Panc1 (cell line): ENCODE measurements around the gene SEZ6L. TPM values are rescaled to one million over a fixed set of nuclear protein-coding genes. Genes with fewer than 3 reads are reported as not detected.

ENCODE experiments used
- ATAC-seq: fragments of 200-7000 bp; cut with Tn5 transposase; 2 replicates; pipeline ENCODE4 v1.9.1; 2020; ENCODE audit warnings: mild to moderate bottlenecking, moderate library complexity
- BruUV-seq: library from RNA; stranded (reverse); fragments of 400-500 nt; replicated peaks from 2 replicates; lab custom pipeline; 2021; lab: Mats Ljungman, UMichigan
- CTCF ChIA-PET: fragments of 300-600 bp; sonication (Branson Sonifier 250); formaldehyde crosslinking; loops from one replicate; lab custom pipeline; 2022; ENCODE audit warnings: antibody characterized with exemption; lab: Charles Lee
- POLR2A ChIA-PET: fragments of 300-600 bp; sonication (Branson Sonifier 250); formaldehyde crosslinking; loops from one replicate; lab custom pipeline; 2022; ENCODE audit warnings: antibody characterized with exemption; lab: Charles Lee
- DNase-seq: peaks from one replicate; pipeline ENCODE4 v3.0.0-alpha.2; 2010; ENCODE audit warnings: low read depth, low spot score
- H3K27ac ChIP-seq: 2 replicates; pipeline ENCODE4 v1.5.1; 2011; ENCODE audit warnings: mild to moderate bottlenecking, low read length, inconsistent platforms
- H3K27me3 ChIP-seq: fragments of 200-500 bp; sonication (Bioruptor generic); 2 replicates; pipeline ENCODE4 v1.6.0; 2014; ENCODE audit warnings: low read length, inconsistent platforms; ENCODE audit not compliant: control insufficient read depth, insufficient read depth
- H3K36me3 ChIP-seq: fragments of 200-500 bp; sonication (Bioruptor generic); 2 replicates; pipeline ENCODE4 v1.5.1; 2014; ENCODE audit warnings: inconsistent platforms, mild to moderate bottlenecking, low read length, moderate library complexity; ENCODE audit not compliant: control insufficient read depth, insufficient read depth
- H3K4me1 ChIP-seq: 2 replicates; pipeline ENCODE4 v1.5.1; 2011; ENCODE audit warnings: inconsistent platforms, mild to moderate bottlenecking, low read length, moderate library complexity; ENCODE audit not compliant: control insufficient read depth, insufficient read depth
- H3K4me3 ChIP-seq, 2 experiments: 2 replicates each; pipeline ENCODE4 v1.5.1; 2011 to 2012; ENCODE audit warnings: low read depth in 2 of 2, low read length in 2 of 2, mild to moderate bottlenecking in 2 of 2, inconsistent platforms in 1 of 2, moderate library complexity in 1 of 2
- H3K9me3 ChIP-seq: fragments of 200-500 bp; sonication (Bioruptor generic); 2 replicates; pipeline ENCODE4 v1.5.1; 2014; ENCODE audit warnings: low read depth, mild to moderate bottlenecking, inconsistent platforms, low read length, moderate library complexity; ENCODE audit not compliant: control insufficient read depth, insufficient read depth
- POLR2AphosphoS5 ChIP-seq: IDR thresholded peaks from 2 replicates; pipeline ENCODE4 v1.6.1; 2012; ENCODE audit warnings: mild to moderate bottlenecking, low read depth, low read length, moderate library complexity
- REST ChIP-seq, 2 experiments: IDR thresholded peaks; 2 replicates each; pipeline ENCODE4 v1.6.1; 2011 to 2012; ENCODE audit warnings: low read depth in 2 of 2, control low read depth in 1 of 2, low read length in 1 of 2, mild to moderate bottlenecking in 1 of 2, moderate library complexity in 1 of 2; ENCODE audit not compliant: insufficient read depth in 1 of 2
- SIN3A ChIP-seq: IDR thresholded peaks from 2 replicates; pipeline ENCODE4 v1.6.1; 2012; ENCODE audit warnings: low read depth, mild to moderate bottlenecking, low read length, moderate library complexity, borderline replicate concordance; ENCODE audit not compliant: insufficient read depth
- TCF7L2 ChIP-seq: IDR thresholded peaks from 2 replicates; pipeline ENCODE4 v1.6.1; 2011; ENCODE audit warnings: mild to moderate bottlenecking, low read depth, low read length, inconsistent platforms
- in situ Hi-C: cut with HindIII; loops from 2 replicates; pipeline ENCODE4 v1.10.0; 2016; ENCODE audit warnings: low sequenced_read_pairs, low pct_unique_long_range_greater_than_20kb
- intact Hi-C: fragments of 100-400 bp; cut with micrococcal nuclease; formaldehyde crosslinking; loops from one replicate; pipeline ENCODE4 v1.10.0; 2022; ENCODE audit not compliant: unreplicated experiment
- total RNA-seq: library from RNA; stranded (reverse); gene quantifications from one replicate; pipeline ENCODE4 v1.2.1, GENCODE V29; 2021; ENCODE audit not compliant: unreplicated experiment
- TF ChIP-seq, protein P1 (sequence below): fragments of 450-650 bp; IDR thresholded peaks from 2 replicates; pipeline ENCODE4 v1.5.1; 2017; ENCODE audit warnings: mild to moderate bottlenecking

The SEZ6L gene
- total RNA-seq, 1 experiment from 2014 or later, result not detected

- no peaks in the 10 kb centered on the region for H3K9me3 ChIP-seq
- in situ Hi-C loops, result no loop called here
- intact Hi-C loops, result no loop called here
- no peaks in the 10 kb centered on the region for H3K36me3 ChIP-seq
- ChIA-PET POLR2A (no interaction called here), CTCF (no interaction called here)
- ATAC-seq (no peak), DNase-seq (no peak)
- H3K4me3 ChIP-seq, result no peak overlapping the region
- H3K4me1 ChIP-seq, result no peaks in the 10 kb centered on the region
- BruUV-seq, result no TSS peak
- no peak for TF ChIP-seq REST (IDR thresholded peaks at IDR 0.05; ENCODE audit: insufficient read depth in 1 of 2, low read depth in 2 of 2, low read length in 1 of 2)
- no peak for TF ChIP-seq SIN3A
- TF ChIP-seq POLR2AphosphoS5, result no peak
- no peak for TF ChIP-seq TCF7L2
- TF ChIP-seq, protein P1, sequence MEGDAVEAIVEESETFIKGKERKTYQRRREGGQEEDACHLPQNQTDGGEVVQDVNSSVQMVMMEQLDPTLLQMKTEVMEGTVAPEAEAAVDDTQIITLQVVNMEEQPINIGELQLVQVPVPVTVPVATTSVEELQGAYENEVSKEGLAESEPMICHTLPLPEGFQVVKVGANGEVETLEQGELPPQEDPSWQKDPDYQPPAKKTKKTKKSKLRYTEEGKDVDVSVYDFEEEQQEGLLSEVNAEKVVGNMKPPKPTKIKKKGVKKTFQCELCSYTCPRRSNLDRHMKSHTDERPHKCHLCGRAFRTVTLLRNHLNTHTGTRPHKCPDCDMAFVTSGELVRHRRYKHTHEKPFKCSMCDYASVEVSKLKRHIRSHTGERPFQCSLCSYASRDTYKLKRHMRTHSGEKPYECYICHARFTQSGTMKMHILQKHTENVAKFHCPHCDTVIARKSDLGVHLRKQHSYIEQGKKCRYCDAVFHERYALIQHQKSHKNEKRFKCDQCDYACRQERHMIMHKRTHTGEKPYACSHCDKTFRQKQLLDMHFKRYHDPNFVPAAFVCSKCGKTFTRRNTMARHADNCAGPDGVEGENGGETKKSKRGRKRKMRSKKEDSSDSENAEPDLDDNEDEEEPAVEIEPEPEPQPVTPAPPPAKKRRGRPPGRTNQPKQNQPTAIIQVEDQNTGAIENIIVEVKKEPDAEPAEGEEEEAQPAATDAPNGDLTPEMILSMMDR, result no peak
- H3K27ac ChIP-seq, result no peak overlapping the region
- H3K27me3 ChIP-seq, result peaks cover 6% of the 10 kb centered on the region
Observed at GRCh38 chr22:26246552-26246951, 77.3 kb downstream of the SEZ6L start.

- Histone ChIP-seq H3K9me3 (no peaks in the 10 kb centered on the region), H3K27ac (no peak overlapping the region), H3K4me3 (no peak overlapping the region), H3K27me3 (no peaks in the 10 kb centered on the region; the same call in 1 of the 2 replicates), H3K36me3 (no peaks in the 10 kb centered on the region), H3K4me1 (no peaks in the 10 kb centered on the region)
- TF ChIP-seq TCF7L2, result no peak
- no peak for TF ChIP-seq REST (IDR thresholded peaks at IDR 0.05; ENCODE audit: insufficient read depth in 1 of 2, low read depth in 2 of 2, low read length in 1 of 2)
- TF ChIP-seq, protein P1, result no peak
- TF ChIP-seq SIN3A, result no peak
- no peak for TF ChIP-seq POLR2AphosphoS5
- no peak for ATAC-seq
- no peak for DNase-seq
- in situ Hi-C loops (no loop called here), intact Hi-C loops (no loop called here)
- BruUV-seq, result no TSS peak
- ChIA-PET CTCF (no interaction called here), POLR2A (no interaction called here)
Observed at GRCh38 chr22:26251869-26252268, 82.6 kb downstream of the SEZ6L start.
